Activated CD8-positive, alpha-beta memory T cell treated with anti-CD3 and anti-CD28 coated beads, Interleukin-2, amount 10 ng/mL, durations not matched to agents 7 days and 5 days (primary cell): Measurements from ENCODE around the gene C14orf93. TPM values are rescaled to one million over a fixed set of nuclear protein-coding genes. Genes with fewer than 3 reads are reported as not detected.

ENCODE experiments used
- ATAC-seq: fragments of 150-1000 bp; cut with Tn5 transposase; one replicate; pipeline ENCODE4 v1.10.0; 2021; ENCODE audit warnings: moderate library complexity
- CTCF ChIA-PET: fragments of 350-600 bp; sonication (Branson Sonifier 250); formaldehyde crosslinking; loops from one replicate; lab custom pipeline; 2021; ENCODE audit warnings: antibody characterized with exemption; lab: Charles Lee
- DNase-seq: peaks from one replicate; pipeline ENCODE4 v3.0.0-alpha.2; 2020
- H3K27ac Mint-ChIP-seq: one replicate; pipeline ENCODE4 v1.8.0; 2021; ENCODE audit warnings: mild to moderate bottlenecking, mixed read lengths
- H3K27me3 Mint-ChIP-seq: one replicate; pipeline ENCODE4 v1.8.0; 2021; ENCODE audit warnings: mixed read lengths
- H3K36me3 Mint-ChIP-seq: one replicate; pipeline ENCODE4 v1.8.0; 2021; ENCODE audit warnings: mild to moderate bottlenecking, mixed read lengths
- H3K4me1 Mint-ChIP-seq: one replicate; pipeline ENCODE4 v1.8.0; 2021; ENCODE audit warnings: mixed read lengths
- H3K4me3 Mint-ChIP-seq: one replicate; pipeline ENCODE4 v1.8.0; 2021; ENCODE audit warnings: mild to moderate bottlenecking, moderate library complexity, mixed read lengths
- H3K9me3 Mint-ChIP-seq: one replicate; pipeline ENCODE4 v1.8.0; 2022; ENCODE audit warnings: low read depth, mixed read lengths
- total RNA-seq, 2 experiments: library from RNA; stranded (reverse); gene quantifications; one replicate each; pipeline ENCODE4 v1.2.3, GENCODE V29; 2021

The C14orf93 gene, protein sequence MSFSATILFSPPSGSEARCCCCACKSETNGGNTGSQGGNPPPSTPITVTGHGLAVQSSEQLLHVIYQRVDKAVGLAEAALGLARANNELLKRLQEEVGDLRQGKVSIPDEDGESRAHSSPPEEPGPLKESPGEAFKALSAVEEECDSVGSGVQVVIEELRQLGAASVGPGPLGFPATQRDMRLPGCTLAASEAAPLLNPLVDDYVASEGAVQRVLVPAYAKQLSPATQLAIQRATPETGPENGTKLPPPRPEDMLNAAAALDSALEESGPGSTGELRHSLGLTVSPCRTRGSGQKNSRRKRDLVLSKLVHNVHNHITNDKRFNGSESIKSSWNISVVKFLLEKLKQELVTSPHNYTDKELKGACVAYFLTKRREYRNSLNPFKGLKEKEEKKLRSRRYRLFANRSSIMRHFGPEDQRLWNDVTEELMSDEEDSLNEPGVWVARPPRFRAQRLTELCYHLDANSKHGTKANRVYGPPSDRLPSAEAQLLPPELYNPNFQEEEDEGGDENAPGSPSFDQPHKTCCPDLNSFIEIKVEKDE
- 10 to 100 TPM in 1 of 2 experiments, 1 to 10 TPM in 1; 9.0 to 12.6 TPM for total RNA-seq

DNA sequence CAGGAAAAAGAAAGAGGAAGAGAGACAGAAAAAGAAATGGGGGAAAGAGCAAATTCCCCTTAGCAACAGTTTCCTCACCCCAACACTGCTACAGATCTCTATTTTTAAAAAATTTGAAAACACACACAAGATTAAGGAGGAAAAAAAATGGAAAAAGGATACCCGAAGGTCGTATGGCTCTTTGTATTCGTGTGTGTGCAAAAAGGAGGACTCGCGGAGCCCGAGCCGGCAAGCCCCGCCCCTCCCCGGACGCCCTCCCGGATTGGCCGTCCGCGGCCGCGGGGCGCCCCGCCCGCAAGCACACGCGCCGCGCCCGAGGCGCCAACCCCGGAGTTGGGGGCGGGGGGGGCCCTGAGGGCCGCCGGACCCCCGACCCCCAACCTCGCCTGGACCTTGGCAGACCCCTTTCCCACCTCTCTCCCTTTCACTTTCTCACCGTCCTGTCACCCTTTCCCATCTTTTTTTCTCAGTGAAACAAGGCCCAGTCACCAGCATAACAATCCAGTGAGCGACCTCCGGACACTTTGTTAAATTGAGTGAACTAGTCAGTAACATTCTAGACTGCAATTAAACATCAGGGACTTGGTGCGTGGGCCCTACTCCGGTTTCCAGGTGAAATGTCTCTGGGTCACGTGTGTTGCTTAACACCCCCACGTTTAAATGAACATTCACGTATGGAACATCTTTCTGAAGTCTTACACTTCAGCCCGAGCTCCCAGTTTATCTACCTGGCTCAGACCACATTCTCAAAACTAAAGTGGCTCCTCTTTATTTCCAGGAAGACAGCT, at the start of gene C14orf93:
Gene C14orf93 (minus strand): TSS at position 205 of the 788 bp plus-strand sequence. CDS start 11,120 bp downstream, outside the sequence.
- H3K36me3 Mint-ChIP-seq: peaks cover 1% of the 10 kb centered on the region
- no peaks in the 10 kb centered on the region for H3K27me3 Mint-ChIP-seq
- H3K4me3 Mint-ChIP-seq: peak within 1 kb of the TSS; percentile 88
- peaks cover 41% of the 10 kb centered on the region for H3K4me1 Mint-ChIP-seq
- peak within 1 kb of the TSS; percentile 97 for H3K27ac Mint-ChIP-seq
- CTCF ChIA-PET: interaction anchor here (0.8 to 1.4 kb wide), 3 partner anchors 18 to 59 kb away, joined by 3 to 4 read pairs (median 3); no protein-coding TSS in a partner anchor
- H3K9me3 Mint-ChIP-seq: no peaks in the 10 kb centered on the region
- ATAC-seq: peak; percentile 51
- peak; percentile 90 for DNase-seq

DNA sequence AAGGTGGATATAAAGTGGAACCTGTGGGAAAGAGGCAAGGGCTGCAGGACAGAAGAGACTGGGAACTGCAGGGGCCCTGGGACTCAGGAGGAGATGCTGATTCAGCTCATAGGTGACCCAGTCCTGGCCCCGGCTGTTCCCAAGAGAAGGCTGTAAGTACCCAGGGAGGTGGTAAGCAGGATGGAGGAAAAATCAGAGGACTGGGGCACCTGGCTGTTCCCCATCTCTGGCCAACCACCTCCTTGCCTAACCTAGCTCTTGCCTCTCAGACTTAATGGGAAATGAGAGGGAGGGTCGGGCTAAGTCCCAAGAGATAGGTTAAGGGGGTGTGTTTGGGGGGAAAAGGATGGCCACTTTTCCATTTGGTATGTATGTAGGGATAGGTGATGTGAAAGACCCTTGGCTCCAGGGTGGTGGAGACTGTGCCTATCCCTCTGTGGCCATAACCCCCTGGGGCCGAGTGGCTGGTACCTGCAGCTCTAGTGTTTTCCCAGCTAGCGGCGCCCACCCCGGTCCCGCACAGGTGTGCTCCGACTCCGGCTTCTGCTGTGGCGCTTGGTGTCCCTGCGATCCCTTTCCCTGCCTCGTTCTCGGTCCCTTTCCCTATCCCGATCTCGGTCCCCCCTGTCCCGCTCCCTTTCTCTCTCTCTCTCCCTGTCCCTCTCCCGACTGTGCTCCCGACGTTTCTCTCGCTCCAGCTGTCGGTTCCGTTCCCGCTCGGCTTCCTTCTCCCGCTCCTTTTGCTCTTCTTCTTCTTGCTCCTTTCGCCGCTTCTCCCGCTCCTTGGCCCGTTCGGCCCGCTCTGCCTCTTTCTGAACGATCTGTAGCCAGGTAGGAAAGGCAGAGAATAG, 48.9 kb upstream of the C14orf93 start:
- H3K4me1 Mint-ChIP-seq: peaks cover 16% of the 10 kb centered on the region

DNA sequence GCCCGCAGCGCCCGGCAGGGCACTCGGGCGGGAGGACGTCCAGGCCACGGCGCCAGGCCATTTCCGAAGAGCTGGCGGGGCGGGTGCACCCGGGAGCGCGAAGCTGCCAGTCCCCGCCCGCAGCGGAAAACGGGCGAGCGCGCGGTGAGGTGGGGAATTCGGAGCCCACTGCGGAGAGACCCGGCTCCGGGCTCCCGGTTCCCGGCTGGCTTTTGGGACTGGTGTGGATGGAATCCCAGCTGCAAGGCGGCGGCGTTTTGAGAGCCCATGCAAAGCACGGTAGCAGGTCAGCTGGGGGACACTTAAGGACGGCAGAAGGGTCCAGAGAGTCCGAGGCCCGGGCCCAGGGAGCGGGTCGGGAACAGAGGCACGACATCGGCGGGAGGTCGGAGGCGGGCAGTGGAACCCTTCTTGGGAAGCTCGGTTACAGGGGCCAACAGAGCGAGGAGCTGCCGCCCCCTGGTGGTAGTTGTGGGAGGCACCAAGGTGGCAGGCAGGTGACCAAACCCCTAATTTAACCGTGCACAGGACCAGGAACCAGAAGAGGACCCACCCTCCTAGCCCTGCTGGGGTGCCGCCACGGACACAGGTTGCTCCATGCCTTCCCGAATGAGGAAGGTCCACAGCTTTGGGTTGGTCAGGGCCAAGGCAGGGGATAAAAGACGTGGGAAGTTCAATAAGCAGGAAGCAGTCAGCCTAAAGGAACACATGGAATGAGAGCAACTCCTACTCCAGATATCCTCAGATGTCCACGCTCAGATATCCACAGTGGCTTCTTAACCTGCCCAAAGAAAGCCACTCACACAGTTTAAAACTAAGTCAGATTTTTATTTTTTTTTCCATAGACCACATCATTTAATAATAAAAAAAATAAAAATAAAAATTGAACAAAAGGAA, 48.1 kb upstream of the C14orf93 start:
- ATAC-seq (peak; percentile 77), DNase-seq (peak; percentile 92)
- Mint-ChIP-seq H3K9me3 (no peaks in the 10 kb centered on the region), H3K4me3 (peak overlapping the region; percentile 77), H3K36me3 (peaks cover 20% of the 10 kb centered on the region), H3K27me3 (peaks cover 8% of the 10 kb centered on the region), H3K27ac (no peak overlapping the region), H3K4me1 (peaks cover 16% of the 10 kb centered on the region)
- CTCF ChIA-PET: interaction anchor here (0.8 to 19.1 kb wide), 44 partner anchors 10 to 498 kb away, joined by 3 to 867 read pairs (median 6); partner anchors contain the start of genes ACIN1, AJUBA, C14orf119 and HAUS4

More for the DNA sequence above, 48.9 kb upstream of the C14orf93 start:
- Mint-ChIP-seq H3K9me3 (no peaks in the 10 kb centered on the region), H3K27me3 (peaks cover 8% of the 10 kb centered on the region), H3K27ac (no peak overlapping the region), H3K36me3 (peaks cover 25% of the 10 kb centered on the region), H3K4me3 (no peak overlapping the region)
- DNase-seq (no peak), ATAC-seq (no peak)
- CTCF ChIA-PET: interaction anchor here (0.6 to 19.1 kb wide), 41 partner anchors 9 to 497 kb away, joined by 3 to 867 read pairs (median 6); partner anchors contain the start of genes ACIN1, AJUBA, C14orf119 and HAUS4

DNA sequence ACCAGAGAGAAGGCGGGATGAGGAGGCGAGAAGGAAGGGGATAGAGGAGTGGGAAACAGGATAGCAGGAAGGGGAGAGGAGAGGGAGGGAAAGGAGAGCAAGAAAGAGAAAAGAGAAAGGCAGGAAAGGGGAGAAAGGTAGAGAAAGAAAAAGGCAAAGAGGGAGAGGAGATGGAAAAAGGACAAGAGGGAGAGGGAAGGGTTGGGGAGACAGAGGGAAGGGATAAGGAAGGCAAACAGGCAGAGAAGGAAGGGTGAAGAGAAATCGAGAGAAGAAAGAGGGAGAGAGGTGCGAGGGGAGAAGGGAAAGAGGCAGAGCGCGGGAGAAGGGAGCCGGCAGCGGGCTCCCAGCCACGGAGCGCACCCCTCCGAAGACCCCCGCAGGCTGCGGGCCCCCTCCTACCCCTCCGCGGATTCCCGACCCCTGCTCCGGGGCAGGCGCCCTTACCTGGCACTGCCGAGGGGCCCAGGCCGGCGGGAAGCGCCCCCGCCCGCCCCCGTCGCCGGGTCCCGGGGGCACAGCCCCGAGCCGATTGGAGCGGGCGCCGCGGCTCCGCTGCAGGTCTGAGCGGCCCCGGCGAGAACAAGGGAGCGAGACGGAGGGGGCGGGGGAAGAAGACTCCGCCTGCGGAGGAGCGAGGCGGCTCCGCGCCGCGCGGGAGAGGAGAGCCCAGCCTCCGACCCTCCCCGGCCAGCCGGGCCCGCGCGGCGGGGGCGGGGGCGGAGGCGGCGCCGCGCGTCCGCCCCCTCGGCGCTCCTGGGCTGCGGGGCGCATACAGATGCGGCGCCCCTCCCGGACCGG, 47.2 kb upstream of the C14orf93 start, which contains the start of gene CDH24:
Gene CDH24 (minus strand): TSS at position 565 of the 801 bp plus-strand sequence. CDS start 1,787 bp downstream, outside the sequence.
- peaks cover 12% of the 10 kb centered on the region for H3K36me3 Mint-ChIP-seq
- DNase-seq (peak; percentile 81), ATAC-seq (peak; percentile 82)
- peaks cover 8% of the 10 kb centered on the region for H3K27me3 Mint-ChIP-seq
- peak within 1 kb of the TSS; percentile 43 for H3K27ac Mint-ChIP-seq
- no peaks in the 10 kb centered on the region for H3K9me3 Mint-ChIP-seq
- CTCF ChIA-PET: interaction anchor here (0.8 to 19.1 kb wide), 53 partner anchors 10 to 497 kb away, joined by 3 to 867 read pairs (median 5); partner anchors contain the start of genes ACIN1, AJUBA, C14orf119 and HAUS4
- H3K4me3 Mint-ChIP-seq: peak within 1 kb of the TSS; percentile 77
- H3K4me1 Mint-ChIP-seq: peaks cover 16% of the 10 kb centered on the region

GRCh38 chr14:23056145-23056955, 46.4 kb upstream of the C14orf93 start:
- Mint-ChIP-seq H3K36me3 (peaks cover 11% of the 10 kb centered on the region), H3K9me3 (no peaks in the 10 kb centered on the region), H3K4me3 (peak overlapping the region; percentile 67), H3K27me3 (peaks cover 8% of the 10 kb centered on the region), H3K4me1 (peaks cover 16% of the 10 kb centered on the region), H3K27ac (no peak overlapping the region)
- CTCF ChIA-PET: interaction anchor here (0.8 to 19.1 kb wide), 19 partner anchors 10 to 486 kb away, joined by 3 to 867 read pairs (median 5); partner anchors contain the start of genes AJUBA and PSMB11
- peak; percentile 64 for ATAC-seq
- peak; percentile 79 for DNase-seq

GRCh38 chr14:23055621-23056144, 45.7 kb upstream of the C14orf93 start:
- CTCF ChIA-PET: interaction anchor here (0.6 to 19.1 kb wide), 19 partner anchors 13 to 486 kb away, joined by 3 to 867 read pairs (median 5); partner anchors contain the start of genes AJUBA and PSMB11
- H3K9me3 Mint-ChIP-seq: no peaks in the 10 kb centered on the region
- peaks cover 16% of the 10 kb centered on the region for H3K4me1 Mint-ChIP-seq
- no peak for DNase-seq
- H3K27ac Mint-ChIP-seq: no peak overlapping the region
- H3K36me3 Mint-ChIP-seq: peaks cover 5% of the 10 kb centered on the region
- peaks cover 8% of the 10 kb centered on the region for H3K27me3 Mint-ChIP-seq
- H3K4me3 Mint-ChIP-seq: no peak overlapping the region
- ATAC-seq: no peak

DNA sequence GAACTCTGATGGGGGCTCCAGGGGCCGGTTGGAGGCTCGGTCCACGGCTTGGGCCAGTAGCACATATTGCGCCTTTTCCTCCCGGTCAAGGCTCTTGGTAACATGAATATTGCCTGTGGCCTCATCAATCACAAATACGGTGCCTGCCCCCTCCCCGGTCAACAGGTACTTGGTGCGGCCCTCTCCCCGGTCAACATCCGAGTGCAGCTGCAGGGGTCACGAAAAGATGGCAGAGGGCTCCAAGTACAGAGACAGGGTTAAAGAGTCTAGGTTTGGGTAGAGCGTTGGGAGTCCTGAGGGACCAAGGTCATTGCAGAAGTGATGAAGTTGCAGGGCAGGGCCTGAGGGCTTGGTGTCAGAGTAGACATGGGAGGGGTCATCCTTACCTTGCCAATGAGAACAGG, 45.2 kb upstream of the C14orf93 start:
- H3K36me3 Mint-ChIP-seq: peaks cover 4% of the 10 kb centered on the region
- ATAC-seq (no peak), DNase-seq (no peak)
- H3K4me3 Mint-ChIP-seq: no peak overlapping the region
- H3K27me3 Mint-ChIP-seq: peaks cover 8% of the 10 kb centered on the region
- H3K27ac Mint-ChIP-seq: no peak overlapping the region
- CTCF ChIA-PET: interaction anchor here (0.6 to 19.1 kb wide), 18 partner anchors 13 to 485 kb away, joined by 3 to 867 read pairs (median 5); partner anchors contain the start of genes AJUBA and PSMB11
- no peaks in the 10 kb centered on the region for H3K9me3 Mint-ChIP-seq
- peaks cover 16% of the 10 kb centered on the region for H3K4me1 Mint-ChIP-seq

GRCh38 chr14:23054000-23054811, 44.3 kb upstream of the C14orf93 start:
- DNase-seq (peak; percentile 54), ATAC-seq (no peak)
- Mint-ChIP-seq H3K4me1 (peaks cover 15% of the 10 kb centered on the region), H3K36me3 (peaks cover 1% of the 10 kb centered on the region), H3K9me3 (no peaks in the 10 kb centered on the region), H3K4me3 (no peak overlapping the region), H3K27me3 (peaks cover 8% of the 10 kb centered on the region), H3K27ac (no peak overlapping the region)
- CTCF ChIA-PET: interaction anchor here (0.8 to 19.1 kb wide), 12 partner anchors 14 to 131 kb away, joined by 3 to 867 read pairs (median 8); partner anchors contain the start of gene AJUBA

- ATAC-seq (no peak), DNase-seq (no peak)
- Mint-ChIP-seq H3K27me3 (peaks cover 8% of the 10 kb centered on the region), H3K36me3 (peaks cover 1% of the 10 kb centered on the region), H3K9me3 (no peaks in the 10 kb centered on the region), H3K4me3 (no peak overlapping the region), H3K4me1 (peaks cover 14% of the 10 kb centered on the region), H3K27ac (no peak overlapping the region)
- CTCF ChIA-PET: interaction anchor here (1.8 to 19.1 kb wide), 4 partner anchors 13 to 82 kb away, joined by 9 to 867 read pairs (median 78); partner anchors contain the start of gene AJUBA
Measured at GRCh38 chr14:23053426-23053825, 43.5 kb upstream of the C14orf93 start.
